ENCODE data around the gene XIAP. TPM values are rescaled to one million over a fixed set of nuclear protein-coding genes. Genes with fewer than 3 reads are reported as not detected.
"Not testable (repeated sequence)": the region's sequence is repeated elsewhere in the genome, so short reads cannot be mapped to it uniquely, and the experiment has no call there.

XIAP gene
- polyA plus RNA-seq, 1 experiment, result 18.6 TPM

- Histone ChIP-seq H3K4me3 (ENCODE audit: low read depth, low read length) (no peak overlapping the region), H3K27ac (ENCODE audit: low read depth, low read length) (no peak overlapping the region), H3K9me3 (ENCODE audit: control insufficient read depth, insufficient read depth, low read length) (no peaks in the 10 kb centered on the region; the same call in 1 of the 2 replicates), H3K27me3 (ENCODE audit: control insufficient read depth, insufficient read depth, low read length) (no peaks in the 10 kb centered on the region)
- CTCF ChIA-PET, result interaction anchor here (4.2 kb wide), 1 partner anchor 11 kb away, joined by 16 read pairs; no protein-coding TSS in a partner anchor
- no peak for DNase-seq (ENCODE audit: low read depth, low spot score)
- no peak for TF ChIP-seq CTCF (IDR thresholded peaks at IDR 0.05; ENCODE audit: low read depth, low read length)
- POLR2A ChIA-PET, result no interaction called here
Measured at GRCh38 chrX:123822965-123823364, 36.9 kb upstream of the XIAP start.

GRCh38 chrX:123830309-123830708 is 29.5 kb upstream of the XIAP start:
- H3K4me3 ChIP-seq (ENCODE audit: low read depth, low read length), result no peak overlapping the region
- TF ChIP-seq CTCF (IDR thresholded peaks at IDR 0.05; ENCODE audit: low read depth, low read length), result no peak
- no peak overlapping the region for H3K27ac ChIP-seq (ENCODE audit: low read depth, low read length)
- no peaks in the 10 kb centered on the region for H3K9me3 ChIP-seq (ENCODE audit: control insufficient read depth, insufficient read depth, low read length)
- ChIA-PET CTCF (interaction anchor here (0.9 kb wide), 1 partner anchor 146 kb away, joined by 3 read pairs; no protein-coding TSS in a partner anchor), POLR2A (interaction anchor here (0.6 kb wide), 1 partner anchor 111 kb away, joined by 6 read pairs; no protein-coding TSS in a partner anchor)
- no peaks in the 10 kb centered on the region for H3K27me3 ChIP-seq (ENCODE audit: control insufficient read depth, insufficient read depth, low read length)
- DNase-seq (ENCODE audit: low read depth, low spot score), result no peak

GRCh38 chrX:123833387-123833786 is 26.5 kb upstream of the XIAP start:
- peak; percentile 73 for TF ChIP-seq CTCF (IDR thresholded peaks at IDR 0.05; ENCODE audit: low read depth, low read length)
- POLR2A ChIA-PET, result interaction anchor here (0.6 kb wide), 1 partner anchor 191 kb away, joined by 3 read pairs; no protein-coding TSS in a partner anchor
- Histone ChIP-seq H3K4me3 (ENCODE audit: low read depth, low read length) (no peak overlapping the region), H3K9me3 (ENCODE audit: control insufficient read depth, insufficient read depth, low read length) (no peaks in the 10 kb centered on the region), H3K27me3 (ENCODE audit: control insufficient read depth, insufficient read depth, low read length) (no peaks in the 10 kb centered on the region), H3K27ac (ENCODE audit: low read depth, low read length) (no peak overlapping the region)
- CTCF ChIA-PET, result interaction anchor here (0.5 to 4.8 kb wide), 39 partner anchors 9 to 268 kb away, joined by 3 to 50 read pairs (median 5); partner anchors contain the start of gene THOC2
- peak; percentile 1 for DNase-seq (ENCODE audit: low read depth, low spot score)

- no peak for DNase-seq (ENCODE audit: low read depth, low spot score)
- TF ChIP-seq CTCF (IDR thresholded peaks at IDR 0.05; ENCODE audit: low read depth, low read length), result no peak
- Histone ChIP-seq H3K27ac (ENCODE audit: low read depth, low read length) (no peak overlapping the region), H3K9me3 (ENCODE audit: control insufficient read depth, insufficient read depth, low read length) (no peaks in the 10 kb centered on the region), H3K27me3 (ENCODE audit: control insufficient read depth, insufficient read depth, low read length) (no peaks in the 10 kb centered on the region), H3K4me3 (ENCODE audit: low read depth, low read length) (no peak overlapping the region)
- CTCF ChIA-PET, result interaction anchor here (1.0 to 4.8 kb wide), 23 partner anchors 12 to 261 kb away, joined by 3 to 50 read pairs (median 5); no protein-coding TSS in a partner anchor
- POLR2A ChIA-PET, result no interaction called here
Measured at GRCh38 chrX:123834116-123834515, 25.7 kb upstream of the XIAP start.

- no peak for TF ChIP-seq CTCF (IDR thresholded peaks at IDR 0.05; ENCODE audit: low read depth, low read length)
- H3K9me3 ChIP-seq (ENCODE audit: control insufficient read depth, insufficient read depth, low read length), result no peaks in the 10 kb centered on the region
- DNase-seq (ENCODE audit: low read depth, low spot score), result no peak
- ChIA-PET POLR2A (interaction anchor here (0.5 to 0.9 kb wide), 3 partner anchors 9 to 66 kb away, joined by 4 to 7 read pairs (median 5); partner anchors contain the start of gene XIAP), CTCF (interaction anchor here (4.8 kb wide), 1 partner anchor 142 kb away, joined by 50 read pairs; no protein-coding TSS in a partner anchor)
- no peaks in the 10 kb centered on the region for H3K27me3 ChIP-seq (ENCODE audit: control insufficient read depth, insufficient read depth, low read length)
- H3K27ac ChIP-seq (ENCODE audit: low read depth, low read length), result no peak overlapping the region
- H3K4me3 ChIP-seq (ENCODE audit: low read depth, low read length), result no peak overlapping the region
Measured at GRCh38 chrX:123835661-123836371, 24.0 kb upstream of the XIAP start.

GRCh38 chrX:123845129-123845528 is 14.7 kb upstream of the XIAP start:
- DNase-seq (ENCODE audit: low read depth, low spot score); H3K27me3 ChIP-seq (ENCODE audit: control insufficient read depth, insufficient read depth, low read length); H3K4me3 ChIP-seq (ENCODE audit: low read depth, low read length); CTCF ChIA-PET; H3K9me3 ChIP-seq (ENCODE audit: control insufficient read depth, insufficient read depth, low read length); H3K27ac ChIP-seq (ENCODE audit: low read depth, low read length): not testable (repeated sequence)
- POLR2A ChIA-PET, result interaction anchor here (0.7 kb wide), 1 partner anchor 9 kb away, joined by 4 read pairs; no protein-coding TSS in a partner anchor
